ENCODE data around the gene ST8SIA4.

- TF ChIP-seq TAF1 (IDR thresholded peaks at IDR 0.05; ENCODE audit: low read depth) = no peak
- no peak for TF ChIP-seq REST (IDR thresholded peaks at IDR 0.05; ENCODE audit: low read depth)
- no peak for TF ChIP-seq EGR1 (IDR thresholded peaks at IDR 0.05)
- no peak for TF ChIP-seq USF1 (IDR thresholded peaks at IDR 0.05)
- no peak for TF ChIP-seq RAD21 (IDR thresholded peaks at IDR 0.05; ENCODE audit: low read depth)
Measured at GRCh38 chr5:100852051-100852450, 51.0 kb downstream of the ST8SIA4 start.

Measured in Ishikawa (cell line).